OCI-LY7 (cell line): ENCODE data around the gene EIF3A. TPM values are rescaled to one million over a fixed set of nuclear protein-coding genes. Genes with fewer than 3 reads are reported as not detected.

Experiments used
- BruUV-seq: library from RNA; stranded (reverse); fragments of 400-500 nt; replicated peaks from 2 replicates; lab custom pipeline; 2021; lab: Mats Ljungman, UMichigan
- CTCF ChIA-PET: fragments of 300-600 bp; sonication (Branson Sonifier 250); formaldehyde crosslinking; loops from one replicate; lab custom pipeline; 2022; ENCODE audit warnings: antibody characterized with exemption; ENCODE audit not compliant: unreplicated experiment; lab: Charles Lee
- POLR2A ChIA-PET: fragments of 300-600 bp; sonication (Branson Sonifier 250); formaldehyde crosslinking; loops from one replicate; lab custom pipeline; 2022; ENCODE audit warnings: antibody characterized with exemption; lab: Charles Lee
- DNase-seq: peaks from one replicate; pipeline ENCODE4 v3.0.0-alpha.2; 2015; ENCODE audit warnings: low spot score
- H2AFZ ChIP-seq: fragments of 200-600 bp; sonication (generic), shearing (Covaris generic); 2 replicates; pipeline ENCODE4 v1.6.1; 2014; ENCODE audit warnings: mild to moderate bottlenecking, antibody characterized with exemption, low read length, moderate library complexity
- H3K27ac ChIP-seq: fragments of 200-600 bp; sonication (generic); 2 replicates; pipeline ENCODE4 v1.5.1; 2014; ENCODE audit warnings: mixed run types, low read depth, mild to moderate bottlenecking, moderate library complexity, low read length, inconsistent platforms; ENCODE audit not compliant: poor library complexity, severe bottlenecking
- H3K36me3 ChIP-seq: fragments of 200-600 bp; sonication (generic); 2 replicates; pipeline ENCODE4 v1.6.1; 2014; ENCODE audit warnings: mild to moderate bottlenecking, antibody characterized with exemption, low read length, moderate library complexity, mixed read lengths; ENCODE audit not compliant: insufficient read depth
- H3K4me1 ChIP-seq: fragments of 200-600 bp; sonication (generic); 2 replicates; pipeline ENCODE4 v1.5.1; 2014; ENCODE audit warnings: mild to moderate bottlenecking, low read length; ENCODE audit not compliant: insufficient read depth, poor library complexity, severe bottlenecking
- H3K4me2 ChIP-seq: fragments of 200-600 bp; sonication (generic); 2 replicates; pipeline ENCODE4 v1.6.1; 2014; ENCODE audit warnings: mild to moderate bottlenecking, low read length
- H3K4me3 ChIP-seq: fragments of 200-600 bp; sonication (generic); 2 replicates; pipeline ENCODE4 v1.5.1; 2014; ENCODE audit warnings: mild to moderate bottlenecking, low read depth, low read length; ENCODE audit not compliant: poor library complexity, severe bottlenecking
- H3K79me2 ChIP-seq: fragments of 200-600 bp; sonication (generic); 2 replicates; pipeline ENCODE4 v1.6.1; 2016; ENCODE audit warnings: low read depth, mild to moderate bottlenecking, low read length, moderate library complexity, mixed read lengths; ENCODE audit not compliant: insufficient read depth
- H3K9me2 ChIP-seq: fragments of 200-600 bp; sonication (generic); 2 replicates; pipeline ENCODE4 v1.6.1; 2016; ENCODE audit warnings: mild to moderate bottlenecking, low read length, mixed read lengths; ENCODE audit not compliant: insufficient read depth
- H3K9me3 ChIP-seq: fragments of 200-600 bp; sonication (generic); 2 replicates; pipeline ENCODE4 v1.6.1; 2014; ENCODE audit warnings: mild to moderate bottlenecking, mixed run types, low read length, mixed read lengths
- H4K20me1 ChIP-seq: fragments of 200-600 bp; sonication (generic); 2 replicates; pipeline ENCODE4 v1.6.1; 2014; ENCODE audit warnings: mild to moderate bottlenecking, antibody characterized with exemption, low read length, moderate library complexity, mixed read lengths; ENCODE audit not compliant: insufficient read depth
- CTCF ChIP-seq: fragments of 200-600 bp; sonication (generic); conservative IDR thresholded peaks from 2 replicates; pipeline ENCODE4 v1.5.1; 2014; ENCODE audit warnings: mild to moderate bottlenecking, antibody characterized with exemption, low read length, moderate library complexity, mixed read lengths
- EZH2phosphoT487 ChIP-seq: fragments of 200-600 bp; sonication (generic); IDR thresholded peaks from 2 replicates; pipeline ENCODE4 v1.6.1; 2018; ENCODE audit warnings: low read depth, borderline replicate concordance, mild to moderate bottlenecking, mixed run types, antibody characterized with exemption, low read length, moderate library complexity, mixed read lengths
- intact Hi-C: fragments of 100-400 bp; cut with micrococcal nuclease; formaldehyde crosslinking; loops from one replicate; pipeline ENCODE4 v1.10.0; 2022; ENCODE audit not compliant: unreplicated experiment
- total RNA-seq, 2 experiments: library from RNA; depleted of rRNA in 1 of 2; stranded (reverse); fragments of >200 nt in 1 of 2; shearing (Covaris generic) in 1 of 2; gene quantifications; 2 replicates each; pipeline ENCODE4 v1.2.3, GENCODE V29; 2014 to 2022

The EIF3A gene
- total RNA-seq, 2 experiments from 2014 or later: 83.0 to 171 TPM

GRCh38 chr10:119095640-119096039 is 15.0 kb upstream of the EIF3A start:
- Histone ChIP-seq H3K9me3 (no peaks in the 10 kb centered on the region), H2AFZ (no peak overlapping the region), H4K20me1 (no peaks in the 10 kb centered on the region), H3K36me3 (no peaks in the 10 kb centered on the region), H3K4me3 (no peak overlapping the region), H3K4me1 (peaks cover 6% of the 10 kb centered on the region), H3K27ac (no peak overlapping the region), H3K79me2 (no peaks in the 10 kb centered on the region), H3K9me2 (no peaks in the 10 kb centered on the region), H3K4me2 (no peak overlapping the region)
- CTCF ChIA-PET: no interaction called here
- no peak for DNase-seq
- intact Hi-C loops: no loop called here
- POLR2A ChIA-PET: interaction anchor here (0.6 to 1.3 kb wide), 5 partner anchors 8 to 34 kb away, joined by 3 to 5 read pairs (median 4); partner anchors contain the start of gene DENND10
- TF ChIP-seq CTCF: no peak
- BruUV-seq: no TSS peak

- no peaks in the 10 kb centered on the region for H3K9me2 ChIP-seq
- no peak overlapping the region for H3K27ac ChIP-seq
- CTCF ChIA-PET: no interaction called here
- H4K20me1 ChIP-seq: no peaks in the 10 kb centered on the region
- no TSS peak for BruUV-seq
- H3K4me1 ChIP-seq: peaks cover 26% of the 10 kb centered on the region
- H3K4me2 ChIP-seq: no peak overlapping the region
- no peak overlapping the region for H3K4me3 ChIP-seq
- TF ChIP-seq EZH2phosphoT487 (no peak), CTCF (no peak)
- H3K79me2 ChIP-seq: no peaks in the 10 kb centered on the region
- POLR2A ChIA-PET: interaction anchor here (0.7 to 1.7 kb wide), 3 partner anchors 9 to 13 kb away, joined by 3 to 5 read pairs (median 3); partner anchors contain the start of gene DENND10
- intact Hi-C loops: no loop called here
- H3K36me3 ChIP-seq: no peaks in the 10 kb centered on the region
- H2AFZ ChIP-seq: no peak overlapping the region
- no peaks in the 10 kb centered on the region for H3K9me3 ChIP-seq
- DNase-seq: no peak
Measured at GRCh38 chr10:119090968-119091367, 10.4 kb upstream of the EIF3A start.

GRCh38 chr10:119090026-119090795 is 9.6 kb upstream of the EIF3A start:
- no peak overlapping the region for H3K4me2 ChIP-seq

More at GRCh38 chr10:119090026-119090795, 9.6 kb upstream of the EIF3A start:
- H3K27ac ChIP-seq: no peak overlapping the region
- TF ChIP-seq CTCF: no peak
- TF ChIP-seq EZH2phosphoT487: no peak
- H3K4me1 ChIP-seq: peaks cover 34% of the 10 kb centered on the region
- H4K20me1 ChIP-seq: no peaks in the 10 kb centered on the region
- H3K36me3 ChIP-seq: no peaks in the 10 kb centered on the region
- POLR2A ChIA-PET: interaction anchor here (1.0 to 1.7 kb wide), 4 partner anchors 9 to 74 kb away, joined by 3 to 5 read pairs (median 3); no protein-coding TSS in a partner anchor
- no peaks in the 10 kb centered on the region for H3K79me2 ChIP-seq
- H3K9me2 ChIP-seq: no peaks in the 10 kb centered on the region
- no TSS peak for BruUV-seq
- no peaks in the 10 kb centered on the region for H3K9me3 ChIP-seq
- H3K4me3 ChIP-seq: no peak overlapping the region
- CTCF ChIA-PET: no interaction called here
- no peak overlapping the region for H2AFZ ChIP-seq
- intact Hi-C loops: no loop called here
- DNase-seq: no peak
